NT2/D1 (cell line): ENCODE data around the gene DHX8.

Experiments used
- YY1 ChIP-seq: IDR thresholded peaks from 2 replicates; pipeline ENCODE4 v1.6.1; 2011; ENCODE audit not compliant: insufficient read length, insufficient read depth
- ZNF274 ChIP-seq: IDR thresholded peaks from 2 replicates; pipeline ENCODE4 v1.6.1; 2011; ENCODE audit warnings: mild to moderate bottlenecking, low read depth, low read length

DNA sequence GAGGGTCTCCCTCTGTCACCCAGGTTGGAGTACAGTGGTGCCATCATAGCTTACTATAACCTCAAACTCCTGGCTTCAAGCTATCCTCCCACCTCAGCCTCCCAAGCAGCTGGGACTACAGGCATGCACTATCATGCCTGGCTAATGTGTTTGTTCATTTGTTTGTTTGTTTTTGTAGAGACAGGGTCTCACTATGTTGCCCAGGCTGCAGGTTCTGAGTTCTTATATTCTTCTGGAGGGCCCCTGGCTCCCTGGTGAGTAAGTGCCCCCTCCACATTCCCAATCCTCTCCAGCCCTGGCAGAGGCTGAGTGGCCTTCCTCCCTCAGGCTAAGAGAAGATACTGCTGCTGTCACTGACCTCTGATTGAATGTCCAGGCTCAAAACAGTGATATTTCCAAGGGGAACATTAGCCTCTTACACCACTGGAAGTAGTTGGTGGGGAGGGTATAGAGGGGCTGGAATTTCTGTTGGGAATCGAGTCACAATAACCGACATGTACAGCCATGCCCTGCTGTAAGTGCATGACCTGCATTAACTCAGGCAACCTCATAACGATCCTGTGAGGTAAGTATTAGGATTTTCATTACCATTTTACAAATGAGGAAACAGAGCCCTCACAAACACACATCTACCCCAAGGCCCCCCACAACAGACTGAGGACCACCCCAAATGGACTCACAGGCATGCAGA lies 65.1 kb downstream of the DHX8 start:
- TF ChIP-seq YY1 (no peak), ZNF274 (no peak)
